ENCODE data around the gene MVB12B. TPM values are rescaled to one million over a fixed set of nuclear protein-coding genes. Genes with fewer than 3 reads are reported as not detected.

MVB12B gene
- total RNA-seq, 4 donors from 2014 or later, result 2.1 to 39.2 (median 22.2) TPM

DNA sequence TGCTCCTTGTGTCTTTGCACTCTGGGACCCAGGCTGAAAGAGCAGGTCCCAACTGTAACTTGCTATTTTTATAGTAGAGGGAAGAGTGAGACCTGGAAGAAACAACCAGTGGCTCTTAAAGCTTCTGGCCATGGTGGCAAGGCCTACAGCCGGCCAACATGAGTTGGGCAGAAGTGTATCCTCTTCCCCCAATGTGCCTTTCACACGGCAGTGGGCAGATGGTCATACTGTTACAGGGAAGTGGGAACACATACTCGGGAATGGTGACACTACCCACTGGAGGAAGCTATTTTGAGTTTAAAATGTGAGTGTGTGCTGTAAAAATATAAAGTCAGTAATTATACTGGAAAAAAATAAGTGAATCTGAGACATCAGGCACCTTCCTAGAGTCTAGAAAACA lies 116.0 kb downstream of the MVB12B start:
- H3K4me3 ChIP-seq, result no peak overlapping the region
- H3K9me3 ChIP-seq, result no peaks in the 10 kb centered on the region
- H3K27ac ChIP-seq, result no peak overlapping the region
- H3K36me3 ChIP-seq, result no peaks in the 10 kb centered on the region
- H3K4me1 ChIP-seq, result no peaks in the 10 kb centered on the region
- TF ChIP-seq, protein P1, sequence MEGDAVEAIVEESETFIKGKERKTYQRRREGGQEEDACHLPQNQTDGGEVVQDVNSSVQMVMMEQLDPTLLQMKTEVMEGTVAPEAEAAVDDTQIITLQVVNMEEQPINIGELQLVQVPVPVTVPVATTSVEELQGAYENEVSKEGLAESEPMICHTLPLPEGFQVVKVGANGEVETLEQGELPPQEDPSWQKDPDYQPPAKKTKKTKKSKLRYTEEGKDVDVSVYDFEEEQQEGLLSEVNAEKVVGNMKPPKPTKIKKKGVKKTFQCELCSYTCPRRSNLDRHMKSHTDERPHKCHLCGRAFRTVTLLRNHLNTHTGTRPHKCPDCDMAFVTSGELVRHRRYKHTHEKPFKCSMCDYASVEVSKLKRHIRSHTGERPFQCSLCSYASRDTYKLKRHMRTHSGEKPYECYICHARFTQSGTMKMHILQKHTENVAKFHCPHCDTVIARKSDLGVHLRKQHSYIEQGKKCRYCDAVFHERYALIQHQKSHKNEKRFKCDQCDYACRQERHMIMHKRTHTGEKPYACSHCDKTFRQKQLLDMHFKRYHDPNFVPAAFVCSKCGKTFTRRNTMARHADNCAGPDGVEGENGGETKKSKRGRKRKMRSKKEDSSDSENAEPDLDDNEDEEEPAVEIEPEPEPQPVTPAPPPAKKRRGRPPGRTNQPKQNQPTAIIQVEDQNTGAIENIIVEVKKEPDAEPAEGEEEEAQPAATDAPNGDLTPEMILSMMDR (IDR thresholded peaks at IDR 0.05), result no peak
- no peak for TF ChIP-seq POLR2A (IDR thresholded peaks at IDR 0.05)
- no peak for DNase-seq
- no peaks in the 10 kb centered on the region for H3K27me3 ChIP-seq
- intact Hi-C loops (cut with DNase I; ENCODE audit: low total_unique reads), result no loop called here

DNA sequence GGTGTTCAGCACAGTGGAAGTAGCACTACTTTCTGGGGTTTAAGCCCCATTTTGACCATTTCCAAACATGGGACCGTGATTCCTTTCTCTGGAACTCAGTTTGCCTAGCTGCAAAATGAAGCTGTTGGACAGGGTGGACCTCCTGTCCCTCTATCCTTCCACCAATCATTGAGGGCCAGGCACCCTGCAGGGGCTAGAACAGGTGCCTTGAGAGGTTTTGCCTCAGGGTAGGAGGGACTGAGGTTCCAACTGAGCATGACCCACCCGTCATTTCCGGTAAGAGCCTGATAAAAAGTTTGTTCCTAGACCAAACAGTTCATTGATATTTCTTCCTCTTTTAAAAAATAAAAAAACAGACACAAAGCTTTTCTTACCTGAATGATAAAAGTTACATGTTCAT lies 116.5 kb downstream of the MVB12B start:
- H3K36me3 ChIP-seq, result no peaks in the 10 kb centered on the region
- H3K27me3 ChIP-seq, result no peaks in the 10 kb centered on the region
- no peak overlapping the region for H3K4me3 ChIP-seq
- TF ChIP-seq POLR2A (IDR thresholded peaks at IDR 0.05), result no peak
- TF ChIP-seq, protein P1 (IDR thresholded peaks at IDR 0.05), result no peak
- no peaks in the 10 kb centered on the region for H3K9me3 ChIP-seq
- intact Hi-C loops (cut with DNase I; ENCODE audit: low total_unique reads), result no loop called here
- DNase-seq, result no peak
- no peak overlapping the region for H3K27ac ChIP-seq
- no peaks in the 10 kb centered on the region for H3K4me1 ChIP-seq

DNA sequence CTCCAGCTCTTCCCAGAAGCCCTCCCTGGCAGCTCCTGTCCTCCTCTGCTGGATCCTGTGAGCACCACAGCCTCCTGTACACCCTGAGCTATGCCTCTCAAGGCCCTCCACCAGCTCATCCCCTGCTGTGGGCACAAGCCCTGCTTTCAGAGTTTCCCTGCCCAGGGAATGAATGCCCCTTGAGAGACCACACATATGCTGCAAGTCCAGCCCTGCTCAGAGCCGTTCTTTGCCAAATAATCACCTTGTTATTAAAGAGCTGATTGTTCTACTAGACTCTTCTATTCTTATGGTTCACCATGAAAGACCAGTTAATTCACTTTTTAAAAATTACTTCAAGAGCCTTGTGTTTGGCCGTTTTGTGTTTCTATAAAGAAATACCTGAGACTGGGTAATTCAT lies 121.5 kb downstream of the MVB12B start:
- no peak for DNase-seq
- no peak for TF ChIP-seq POLR2A (IDR thresholded peaks at IDR 0.05)
- TF ChIP-seq, protein P1 (IDR thresholded peaks at IDR 0.05), result no peak
- Histone ChIP-seq H3K27ac (no peak overlapping the region), H3K36me3 (no peaks in the 10 kb centered on the region), H3K9me3 (no peaks in the 10 kb centered on the region), H3K4me3 (no peak overlapping the region), H3K4me1 (no peaks in the 10 kb centered on the region), H3K27me3 (no peaks in the 10 kb centered on the region)
- intact Hi-C loops (cut with DNase I; ENCODE audit: low total_unique reads), result no loop called here

DNA sequence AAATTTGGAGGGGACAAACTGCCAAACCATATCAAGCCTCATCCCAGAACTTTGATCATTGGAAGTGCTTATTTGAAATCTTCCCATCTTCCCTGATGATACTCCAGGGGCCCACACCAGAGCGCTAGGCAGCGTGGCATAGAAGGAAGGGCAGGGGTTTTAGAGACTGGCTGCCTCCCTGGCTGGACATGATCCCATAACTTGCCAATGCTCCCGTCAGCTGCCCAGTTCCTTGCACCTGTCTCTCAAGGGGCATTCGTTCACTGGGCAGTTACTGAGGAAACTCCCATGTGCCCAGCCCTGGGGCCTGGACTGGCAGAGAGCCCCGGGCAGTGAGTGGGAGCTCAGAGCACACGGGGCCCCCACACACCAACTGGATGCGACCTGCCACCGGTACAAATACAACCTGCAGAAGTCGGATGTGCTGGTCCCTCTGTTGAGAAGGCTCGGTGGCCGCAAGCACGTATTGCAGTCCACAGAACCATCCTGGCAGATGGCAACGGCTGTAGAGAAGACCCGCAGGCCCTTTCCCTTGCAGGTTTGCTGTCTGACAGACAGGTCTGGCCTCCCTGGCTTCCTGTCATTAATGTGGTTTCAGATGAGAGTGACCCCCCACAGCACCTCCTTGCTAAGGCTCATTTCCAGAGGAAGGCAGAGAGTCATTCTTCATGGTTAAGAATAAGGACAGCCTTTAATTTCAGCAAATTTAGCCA lies 122.4 kb downstream of the MVB12B start:
- DNase-seq, result no peak
- H3K4me1 ChIP-seq, result no peaks in the 10 kb centered on the region
- H3K27me3 ChIP-seq, result no peaks in the 10 kb centered on the region
- no peaks in the 10 kb centered on the region for H3K36me3 ChIP-seq
- no peaks in the 10 kb centered on the region for H3K9me3 ChIP-seq
- intact Hi-C loops (cut with DNase I; ENCODE audit: low total_unique reads), result no loop called here
- TF ChIP-seq, protein P1 (IDR thresholded peaks at IDR 0.05), result no peak
- TF ChIP-seq POLR2A (IDR thresholded peaks at IDR 0.05), result no peak
- H3K27ac ChIP-seq, result no peak overlapping the region
- no peak overlapping the region for H3K4me3 ChIP-seq

DNA sequence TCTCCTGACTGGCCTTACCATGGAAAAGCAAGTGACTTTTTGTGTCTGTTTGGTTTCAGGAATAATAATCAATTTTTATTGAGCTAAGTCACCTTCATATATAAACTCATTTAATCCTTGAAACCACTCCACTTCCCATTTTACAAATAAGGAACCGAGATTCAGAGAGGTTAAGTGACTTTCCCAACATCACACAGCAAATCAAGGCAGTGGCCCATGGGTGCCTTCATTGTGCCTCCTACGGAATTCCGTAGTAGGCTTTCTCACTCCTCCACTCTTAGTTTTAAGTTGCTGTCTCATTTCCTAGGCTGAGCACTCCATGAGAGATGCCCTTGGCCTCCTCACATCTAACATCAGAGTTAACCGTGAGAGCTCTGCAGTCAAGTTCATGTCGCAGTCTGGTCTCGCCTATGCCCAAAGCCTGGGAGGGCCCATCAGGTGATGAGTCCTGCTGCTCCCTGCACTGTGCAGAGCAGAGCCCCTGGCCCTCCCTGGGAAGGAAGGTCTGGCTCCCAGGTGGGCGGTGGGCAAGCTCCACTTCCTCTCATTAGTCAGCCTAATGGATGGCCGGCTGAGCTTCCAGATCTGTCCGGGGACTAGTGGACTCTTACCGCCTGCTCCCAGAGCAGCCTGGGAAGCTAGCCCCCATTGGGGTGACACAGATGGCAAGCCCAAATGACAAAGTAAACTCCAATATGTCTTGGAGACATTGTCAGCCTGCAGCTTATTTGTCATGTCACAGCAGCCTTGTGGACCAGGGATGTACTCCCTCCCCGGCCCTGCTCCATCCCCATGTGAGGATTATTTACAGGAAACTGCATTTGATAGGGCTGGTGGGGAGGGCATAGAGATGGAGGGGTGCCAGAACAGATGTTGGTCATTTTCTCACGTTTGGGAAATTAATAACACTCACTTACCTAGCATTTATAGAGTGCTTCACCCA lies 123.4 kb downstream of the MVB12B start:
- no peaks in the 10 kb centered on the region for H3K36me3 ChIP-seq
- no peak overlapping the region for H3K27ac ChIP-seq
- intact Hi-C loops (cut with DNase I; ENCODE audit: low total_unique reads), result no loop called here
- TF ChIP-seq POLR2A (IDR thresholded peaks at IDR 0.05), result no peak
- TF ChIP-seq, protein P1 (IDR thresholded peaks at IDR 0.05), result no peak
- no peaks in the 10 kb centered on the region for H3K27me3 ChIP-seq
- H3K4me1 ChIP-seq, result no peaks in the 10 kb centered on the region
- DNase-seq, result no peak
- no peaks in the 10 kb centered on the region for H3K9me3 ChIP-seq
- H3K4me3 ChIP-seq, result no peak overlapping the region
